SK-N-SH (cell line): Measurements from ENCODE around the gene RTN4RL2.

Source experiments
- CHD2 ChIP-seq: fragments of 150-350 bp; IDR thresholded peaks from 2 replicates; pipeline ENCODE4 v1.6.1; 2018; ENCODE audit warnings: low read length; ENCODE audit not compliant: partially characterized antibody
- ELF1 ChIP-seq: IDR thresholded peaks from 2 replicates; pipeline ENCODE4 v1.4.0; 2012
- FOXJ3 ChIP-seq: sonication (generic); formaldehyde crosslinking; IDR thresholded peaks from 2 replicates; pipeline ENCODE4 v1.5.1; 2020; ENCODE audit warnings: mild to moderate bottlenecking, missing genetic modification reagents
- POLR2AphosphoS5 ChIP-seq: IDR thresholded peaks from 2 replicates; pipeline ENCODE4 v1.6.1; 2012; ENCODE audit warnings: low read depth, low read length
- RAD21 ChIP-seq: IDR thresholded peaks from 2 replicates; pipeline ENCODE4 v1.6.1; 2012; ENCODE audit warnings: mild to moderate bottlenecking, low read length
- RFX5 ChIP-seq: IDR thresholded peaks from 2 replicates; pipeline ENCODE4 v1.6.1; 2012; ENCODE audit warnings: mild to moderate bottlenecking, improper control_type of control experiment, low read length
- SIN3A ChIP-seq: IDR thresholded peaks from 2 replicates; pipeline ENCODE4 v1.6.1; 2012; ENCODE audit warnings: low read depth, mild to moderate bottlenecking, low read length, moderate library complexity, borderline replicate concordance
- TAF1 ChIP-seq: IDR thresholded peaks from 2 replicates; pipeline ENCODE4 v1.6.1; 2012; ENCODE audit warnings: low read depth, mild to moderate bottlenecking, low read length, moderate library complexity, borderline replicate concordance
- TF ChIP-seq, protein P1 (sequence below): fragments of 200-600 bp; sonication (generic); IDR thresholded peaks from 2 replicates; pipeline ENCODE4 v1.6.1; 2017; ENCODE audit warnings: antibody characterized with exemption, mild to moderate bottlenecking, moderate library complexity
- TF ChIP-seq, protein P2 (sequence below): IDR thresholded peaks from 2 replicates; pipeline ENCODE4 v1.6.1; 2012; ENCODE audit warnings: mild to moderate bottlenecking, low read depth, low read length, moderate library complexity
- TF ChIP-seq, protein P3 (sequence below): fragments of 150-350 bp; IDR thresholded peaks from 2 replicates; pipeline ENCODE4 v1.6.1; 2016; ENCODE audit warnings: mild to moderate bottlenecking, low read depth, low read length
- TF ChIP-seq, protein P4 (sequence below): IDR thresholded peaks from 2 replicates; pipeline ENCODE4 v1.4.0; 2012; ENCODE audit warnings: low read depth, borderline replicate concordance
- TF ChIP-seq, protein P5 (sequence below): IDR thresholded peaks from 2 replicates; pipeline ENCODE4 v1.4.0; 2012; ENCODE audit warnings: low read depth

DNA sequence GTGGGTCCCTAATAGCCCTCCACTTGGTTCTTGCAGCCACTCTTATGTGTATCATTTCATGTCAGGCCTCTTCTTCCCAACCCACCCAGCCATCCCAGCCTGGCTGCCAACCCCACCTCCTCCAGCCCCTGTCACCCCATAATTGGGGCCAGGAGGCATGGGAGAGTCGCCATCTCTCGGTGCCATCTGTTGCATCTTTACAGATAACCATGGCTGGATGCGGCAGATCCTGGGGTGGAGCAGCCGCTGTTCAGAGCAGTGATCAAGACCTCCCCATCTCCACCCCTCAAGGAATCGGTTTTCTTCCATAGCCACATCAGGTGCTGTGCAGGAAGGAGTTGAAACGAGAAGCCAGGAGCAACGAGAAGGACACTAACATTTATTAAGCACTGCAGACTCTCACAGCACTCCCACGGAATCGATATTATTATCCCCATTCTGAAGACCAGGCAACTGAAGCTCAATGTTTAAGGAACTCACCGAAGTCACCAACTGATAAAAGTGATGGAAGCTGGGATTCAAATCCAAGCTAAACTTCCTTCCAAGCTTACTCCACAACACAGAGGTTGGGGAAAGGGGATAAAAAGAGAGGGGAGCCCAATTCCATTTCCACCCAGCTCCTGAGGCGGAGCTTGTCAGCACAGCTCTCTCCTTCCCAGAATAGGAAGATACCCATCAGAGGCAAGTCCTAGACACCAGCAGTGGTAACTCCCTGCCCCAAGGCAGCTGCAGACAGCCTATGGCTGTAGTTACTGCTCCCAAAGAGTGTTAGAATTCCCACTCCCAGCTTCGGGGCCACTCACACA is 52.5 kb downstream of the RTN4RL2 start:
- TF ChIP-seq POLR2AphosphoS5 = no peak
- TF ChIP-seq, protein P1, sequence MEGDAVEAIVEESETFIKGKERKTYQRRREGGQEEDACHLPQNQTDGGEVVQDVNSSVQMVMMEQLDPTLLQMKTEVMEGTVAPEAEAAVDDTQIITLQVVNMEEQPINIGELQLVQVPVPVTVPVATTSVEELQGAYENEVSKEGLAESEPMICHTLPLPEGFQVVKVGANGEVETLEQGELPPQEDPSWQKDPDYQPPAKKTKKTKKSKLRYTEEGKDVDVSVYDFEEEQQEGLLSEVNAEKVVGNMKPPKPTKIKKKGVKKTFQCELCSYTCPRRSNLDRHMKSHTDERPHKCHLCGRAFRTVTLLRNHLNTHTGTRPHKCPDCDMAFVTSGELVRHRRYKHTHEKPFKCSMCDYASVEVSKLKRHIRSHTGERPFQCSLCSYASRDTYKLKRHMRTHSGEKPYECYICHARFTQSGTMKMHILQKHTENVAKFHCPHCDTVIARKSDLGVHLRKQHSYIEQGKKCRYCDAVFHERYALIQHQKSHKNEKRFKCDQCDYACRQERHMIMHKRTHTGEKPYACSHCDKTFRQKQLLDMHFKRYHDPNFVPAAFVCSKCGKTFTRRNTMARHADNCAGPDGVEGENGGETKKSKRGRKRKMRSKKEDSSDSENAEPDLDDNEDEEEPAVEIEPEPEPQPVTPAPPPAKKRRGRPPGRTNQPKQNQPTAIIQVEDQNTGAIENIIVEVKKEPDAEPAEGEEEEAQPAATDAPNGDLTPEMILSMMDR = no peak
- TF ChIP-seq, protein P2, sequence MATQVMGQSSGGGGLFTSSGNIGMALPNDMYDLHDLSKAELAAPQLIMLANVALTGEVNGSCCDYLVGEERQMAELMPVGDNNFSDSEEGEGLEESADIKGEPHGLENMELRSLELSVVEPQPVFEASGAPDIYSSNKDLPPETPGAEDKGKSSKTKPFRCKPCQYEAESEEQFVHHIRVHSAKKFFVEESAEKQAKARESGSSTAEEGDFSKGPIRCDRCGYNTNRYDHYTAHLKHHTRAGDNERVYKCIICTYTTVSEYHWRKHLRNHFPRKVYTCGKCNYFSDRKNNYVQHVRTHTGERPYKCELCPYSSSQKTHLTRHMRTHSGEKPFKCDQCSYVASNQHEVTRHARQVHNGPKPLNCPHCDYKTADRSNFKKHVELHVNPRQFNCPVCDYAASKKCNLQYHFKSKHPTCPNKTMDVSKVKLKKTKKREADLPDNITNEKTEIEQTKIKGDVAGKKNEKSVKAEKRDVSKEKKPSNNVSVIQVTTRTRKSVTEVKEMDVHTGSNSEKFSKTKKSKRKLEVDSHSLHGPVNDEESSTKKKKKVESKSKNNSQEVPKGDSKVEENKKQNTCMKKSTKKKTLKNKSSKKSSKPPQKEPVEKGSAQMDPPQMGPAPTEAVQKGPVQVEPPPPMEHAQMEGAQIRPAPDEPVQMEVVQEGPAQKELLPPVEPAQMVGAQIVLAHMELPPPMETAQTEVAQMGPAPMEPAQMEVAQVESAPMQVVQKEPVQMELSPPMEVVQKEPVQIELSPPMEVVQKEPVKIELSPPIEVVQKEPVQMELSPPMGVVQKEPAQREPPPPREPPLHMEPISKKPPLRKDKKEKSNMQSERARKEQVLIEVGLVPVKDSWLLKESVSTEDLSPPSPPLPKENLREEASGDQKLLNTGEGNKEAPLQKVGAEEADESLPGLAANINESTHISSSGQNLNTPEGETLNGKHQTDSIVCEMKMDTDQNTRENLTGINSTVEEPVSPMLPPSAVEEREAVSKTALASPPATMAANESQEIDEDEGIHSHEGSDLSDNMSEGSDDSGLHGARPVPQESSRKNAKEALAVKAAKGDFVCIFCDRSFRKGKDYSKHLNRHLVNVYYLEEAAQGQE = no peak
- TF ChIP-seq, protein P3, sequence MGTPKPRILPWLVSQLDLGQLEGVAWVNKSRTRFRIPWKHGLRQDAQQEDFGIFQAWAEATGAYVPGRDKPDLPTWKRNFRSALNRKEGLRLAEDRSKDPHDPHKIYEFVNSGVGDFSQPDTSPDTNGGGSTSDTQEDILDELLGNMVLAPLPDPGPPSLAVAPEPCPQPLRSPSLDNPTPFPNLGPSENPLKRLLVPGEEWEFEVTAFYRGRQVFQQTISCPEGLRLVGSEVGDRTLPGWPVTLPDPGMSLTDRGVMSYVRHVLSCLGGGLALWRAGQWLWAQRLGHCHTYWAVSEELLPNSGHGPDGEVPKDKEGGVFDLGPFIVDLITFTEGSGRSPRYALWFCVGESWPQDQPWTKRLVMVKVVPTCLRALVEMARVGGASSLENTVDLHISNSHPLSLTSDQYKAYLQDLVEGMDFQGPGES = no peak
- TF ChIP-seq, protein P4, sequence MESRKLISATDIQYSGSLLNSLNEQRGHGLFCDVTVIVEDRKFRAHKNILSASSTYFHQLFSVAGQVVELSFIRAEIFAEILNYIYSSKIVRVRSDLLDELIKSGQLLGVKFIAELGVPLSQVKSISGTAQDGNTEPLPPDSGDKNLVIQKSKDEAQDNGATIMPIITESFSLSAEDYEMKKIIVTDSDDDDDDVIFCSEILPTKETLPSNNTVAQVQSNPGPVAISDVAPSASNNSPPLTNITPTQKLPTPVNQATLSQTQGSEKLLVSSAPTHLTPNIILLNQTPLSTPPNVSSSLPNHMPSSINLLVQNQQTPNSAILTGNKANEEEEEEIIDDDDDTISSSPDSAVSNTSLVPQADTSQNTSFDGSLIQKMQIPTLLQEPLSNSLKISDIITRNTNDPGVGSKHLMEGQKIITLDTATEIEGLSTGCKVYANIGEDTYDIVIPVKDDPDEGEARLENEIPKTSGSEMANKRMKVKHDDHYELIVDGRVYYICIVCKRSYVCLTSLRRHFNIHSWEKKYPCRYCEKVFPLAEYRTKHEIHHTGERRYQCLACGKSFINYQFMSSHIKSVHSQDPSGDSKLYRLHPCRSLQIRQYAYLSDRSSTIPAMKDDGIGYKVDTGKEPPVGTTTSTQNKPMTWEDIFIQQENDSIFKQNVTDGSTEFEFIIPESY = no peak
- TF ChIP-seq CHD2 = no peak
- no peak for TF ChIP-seq RAD21
- TF ChIP-seq, protein P5, sequence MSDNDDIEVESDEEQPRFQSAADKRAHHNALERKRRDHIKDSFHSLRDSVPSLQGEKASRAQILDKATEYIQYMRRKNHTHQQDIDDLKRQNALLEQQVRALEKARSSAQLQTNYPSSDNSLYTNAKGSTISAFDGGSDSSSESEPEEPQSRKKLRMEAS = no peak
- TF ChIP-seq SIN3A = no peak
- TF ChIP-seq TAF1 = no peak
- TF ChIP-seq FOXJ3 (CRISPR knock-in tag) = no peak
- no peak for TF ChIP-seq ELF1
- no peak for TF ChIP-seq RFX5
